ENCODE results near the gene SEC14L1. TPM values are rescaled to one million over a fixed set of nuclear protein-coding genes. Genes with fewer than 3 reads are reported as not detected.

SEC14L1 gene
- total and polyA plus RNA-seq, 2 of the 8 experiments (the other 6 are each of a cell fraction or from before 2014, with no cell fraction given), result 27.2 to 74.4 TPM

GRCh38 chr17:77205396-77206125 lies 64.8 kb downstream of the SEC14L1 start (continued):
- no peak for TF ChIP-seq KDM1A (IDR thresholded peaks at IDR 0.05; ENCODE audit: borderline replicate concordance, low read length)
- no peak for TF ChIP-seq E2F6 (IDR thresholded peaks at IDR 0.05)
- no peak for TF ChIP-seq EGR1 (IDR thresholded peaks at IDR 0.05; ENCODE audit: borderline replicate concordance, low read depth, low read length)
- TF ChIP-seq JUN (IDR thresholded peaks at IDR 0.05; ENCODE audit: low read depth, low read length), result no peak
- TF ChIP-seq CREB1 (IDR thresholded peaks at IDR 0.05), result no peak
- no peak for TF ChIP-seq SUZ12 (IDR thresholded peaks at IDR 0.05; ENCODE audit: low read length)
